Left ventricle myocardium superior (tissue), 1 donor: ENCODE data around the gene OSBPL1A. TPM values are rescaled to one million over a fixed set of nuclear protein-coding genes. Genes with fewer than 3 reads are reported as not detected.

ENCODE experiments used
- ATAC-seq: fragments of 200-7000 bp; cut with Tn5 transposase; one replicate; pipeline ENCODE4 v1.9.1; 2020; ENCODE audit warnings: mild to moderate bottlenecking, moderate library complexity
- DNase-seq: peaks from one replicate; pipeline ENCODE4 v3.0.0-alpha.2; 2020
- intact Hi-C: fragments of 100-400 bp; cut with micrococcal nuclease; formaldehyde crosslinking; loops from one replicate; pipeline ENCODE4 v1.11.0; 2022
- long read RNA-seq: library from polyadenylated mRNA; unstranded; transcript quantifications from one replicate; pipeline ENCODE4 v2.0.0, GENCODE V29; 2021
- total RNA-seq: library from RNA; stranded (reverse); fragmentation: NEBNext Ultra II Directional; extraction: Animal tissue kit (Norgen Biotek cat#: 25700); gene quantifications from one replicate; pipeline ENCODE4 v1.2.1, GENCODE V29; 2021
- donor health status: DM: no; HTN: yes; CAD: no; lungs with severe emphysema.

Gene OSBPL1A
- 95.2 TPM for total RNA-seq
- long read RNA-seq, transcript OSBPL1A-204 (14 exons, 3,317 nt) = major isoform, 76 of 214 reads
- long read RNA-seq, partial matches to known transcripts = 122 of 214 reads
- long read RNA-seq, other reads (novel, unspliced or antisense) = 16 of 214 reads

DNA sequence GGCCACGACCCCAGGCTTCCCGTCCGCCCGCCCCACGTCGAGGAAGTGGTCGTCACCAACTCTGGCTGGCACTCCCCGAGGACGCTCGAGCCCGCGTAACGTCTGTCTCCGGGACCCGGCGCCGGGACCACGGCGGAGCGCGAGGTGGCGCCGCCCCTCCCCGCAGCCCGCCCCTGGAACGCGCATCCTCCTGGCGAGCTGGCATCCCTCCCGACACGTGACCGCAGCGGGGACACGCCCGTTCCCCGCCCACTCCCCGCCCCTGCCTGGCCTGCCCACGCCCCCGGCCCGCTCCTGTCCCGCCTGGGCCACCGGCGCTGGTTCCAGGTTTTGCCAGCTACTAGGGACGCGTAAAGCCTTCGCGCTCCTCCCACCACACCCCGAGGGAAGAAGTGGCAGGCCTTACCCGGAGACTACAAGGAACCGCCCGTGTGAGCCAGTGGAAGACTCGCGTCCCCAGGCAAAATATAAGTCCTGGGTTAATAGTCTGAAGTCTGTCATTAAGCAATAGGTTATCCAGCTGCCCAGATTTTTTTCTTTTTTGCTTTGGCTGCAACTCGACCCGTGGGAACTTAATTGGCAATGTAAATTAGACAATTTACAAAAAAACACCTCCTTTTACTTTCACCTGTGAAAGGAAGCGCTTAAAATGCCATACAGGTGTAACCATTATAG, at the start of gene OSBPL1A:
Gene OSBPL1A, minus strand, starts transcription at position 131 of the 675 bp plus-strand sequence. CDS start 20,291 bp downstream, outside the sequence.
- DNase-seq = peak; percentile 97
- peak; percentile 99 for ATAC-seq
- intact Hi-C loops = no loop called here

DNA sequence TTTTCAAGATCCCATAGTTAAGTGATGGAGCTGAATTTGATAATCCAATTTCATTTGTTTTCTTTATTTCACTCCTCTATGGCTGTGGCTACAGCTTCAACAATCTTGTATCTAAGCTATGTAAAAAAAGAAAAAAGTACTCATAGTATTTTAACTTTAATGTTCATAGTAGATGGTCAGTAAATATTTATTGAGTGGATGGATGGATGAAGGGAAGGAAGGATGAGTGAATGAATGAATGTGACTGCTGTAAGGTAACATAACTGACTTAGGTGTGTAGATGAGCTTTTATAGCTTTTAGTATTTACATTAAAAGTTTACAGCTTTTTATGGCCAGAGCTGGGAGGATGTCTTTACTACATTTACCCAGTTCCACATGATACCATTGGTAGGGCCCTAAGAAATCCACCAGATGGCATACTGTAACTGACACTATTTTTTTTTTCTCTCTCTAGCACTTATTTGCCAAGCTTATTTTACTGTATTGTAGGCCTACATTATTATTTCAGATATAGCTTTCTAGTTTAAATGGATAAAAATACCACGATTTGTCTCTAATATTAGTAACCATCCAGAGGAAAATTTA, 49.4 kb upstream of the OSBPL1A start:
- intact Hi-C loops = no loop called here
- ATAC-seq (no peak), DNase-seq (no peak)

DNA sequence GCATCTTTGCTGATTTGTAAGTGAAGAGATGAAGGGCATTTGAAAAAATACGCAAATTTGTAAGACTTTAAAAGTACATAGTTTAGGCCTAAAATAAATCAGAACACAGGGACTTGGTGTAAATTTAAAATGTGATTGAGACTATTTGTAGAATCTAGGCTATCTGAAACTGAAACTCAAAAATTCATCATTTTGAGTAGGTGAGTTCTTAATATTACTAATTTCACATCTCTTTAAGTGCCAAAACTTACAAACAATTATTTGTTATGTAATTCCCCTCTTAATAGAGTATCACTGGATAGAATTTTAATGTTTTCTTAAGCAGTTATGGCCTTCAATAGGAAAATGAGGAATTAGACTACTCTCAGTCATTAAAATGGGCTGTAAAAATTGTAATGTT, 48.8 kb upstream of the OSBPL1A start:
- DNase-seq (no peak), ATAC-seq (no peak)
- intact Hi-C loops = no loop called here

DNA sequence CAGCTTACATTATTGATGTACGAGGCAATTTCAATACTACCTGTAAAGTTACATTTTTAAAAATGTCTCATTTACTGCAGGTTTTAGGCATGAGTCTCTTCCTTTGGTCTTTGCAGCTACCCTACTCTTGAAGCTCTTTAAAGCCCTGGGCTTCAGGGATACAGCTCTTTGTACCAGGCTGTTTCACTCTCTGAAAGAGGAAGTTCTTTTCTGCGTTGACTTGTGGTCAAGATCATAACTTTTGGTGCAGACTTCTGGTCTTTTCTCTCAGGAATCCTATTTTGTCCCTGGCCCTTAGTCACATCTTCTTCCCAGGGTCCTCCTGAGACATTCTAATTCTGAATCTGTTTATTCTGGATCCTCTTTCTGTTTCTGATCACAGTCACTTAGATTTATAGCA, 46.2 kb upstream of the OSBPL1A start:
- intact Hi-C loops = no loop called here
- ATAC-seq = no peak
- no peak for DNase-seq

DNA sequence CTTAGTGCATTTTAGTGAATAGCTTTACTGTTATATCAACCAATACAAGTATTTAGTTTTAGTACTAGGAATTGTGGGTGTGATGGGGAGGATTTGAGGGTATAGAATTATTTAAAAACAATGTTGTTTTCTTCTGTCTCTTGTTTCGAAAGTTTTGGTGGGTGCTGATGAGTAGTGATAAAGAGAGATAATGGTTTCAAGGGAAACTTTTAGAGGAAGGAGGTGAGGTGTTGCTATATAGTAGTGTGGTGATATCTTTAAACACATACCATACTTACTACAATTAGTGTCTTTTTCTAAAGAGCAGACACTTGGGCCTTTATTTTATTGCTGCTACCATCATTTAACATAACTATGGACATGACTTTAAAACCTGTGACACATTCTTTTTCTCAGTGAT, 39.3 kb upstream of the OSBPL1A start:
- ATAC-seq (no peak), DNase-seq (no peak)
- intact Hi-C loops = loop anchor here (10.0 kb wide), 1 partner anchor 48 kb away; no protein-coding TSS in a partner anchor

DNA sequence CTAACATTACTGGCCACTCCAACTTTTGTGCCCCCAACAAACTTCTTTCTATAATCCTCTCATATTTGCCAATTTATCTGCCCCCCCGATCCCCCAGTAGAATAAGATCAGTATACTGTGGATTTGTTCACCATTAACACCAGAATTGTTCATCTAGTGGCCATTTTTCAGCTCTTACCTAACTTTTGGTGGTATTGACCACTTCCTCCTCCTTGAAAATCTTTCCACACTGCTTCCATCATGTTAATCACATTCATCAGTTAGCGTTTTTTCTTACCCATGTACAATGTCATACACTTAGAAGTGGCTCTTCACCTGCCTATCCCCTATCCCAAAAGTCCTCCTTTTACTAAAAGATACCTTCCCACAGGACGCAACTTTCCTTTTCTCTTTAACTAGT, 35.0 kb upstream of the OSBPL1A start:
- ATAC-seq (no peak), DNase-seq (no peak)
- intact Hi-C loops = loop anchor here (10.0 kb wide), 1 partner anchor 52 kb away; no protein-coding TSS in a partner anchor

DNA sequence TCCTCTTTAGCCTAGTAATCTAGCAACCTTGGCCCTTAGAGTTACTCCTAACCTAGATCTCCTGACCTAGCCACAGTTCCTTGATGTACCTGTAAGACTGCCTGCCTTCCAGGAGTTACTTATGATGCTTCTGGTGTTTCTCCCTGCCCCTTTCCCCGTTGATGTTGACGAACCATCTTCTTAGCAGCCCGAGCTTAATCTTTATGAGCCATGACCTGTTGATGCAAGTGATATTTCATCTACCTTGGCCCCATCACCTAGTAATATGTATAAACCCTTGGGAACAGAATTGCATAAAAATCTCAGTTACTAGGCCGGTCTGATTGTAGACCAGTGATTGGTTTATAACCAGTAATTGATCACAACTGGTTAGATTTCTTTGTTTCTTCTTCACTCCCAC, 31.6 kb upstream of the OSBPL1A start:
- ATAC-seq = no peak
- intact Hi-C loops = no loop called here

DNA sequence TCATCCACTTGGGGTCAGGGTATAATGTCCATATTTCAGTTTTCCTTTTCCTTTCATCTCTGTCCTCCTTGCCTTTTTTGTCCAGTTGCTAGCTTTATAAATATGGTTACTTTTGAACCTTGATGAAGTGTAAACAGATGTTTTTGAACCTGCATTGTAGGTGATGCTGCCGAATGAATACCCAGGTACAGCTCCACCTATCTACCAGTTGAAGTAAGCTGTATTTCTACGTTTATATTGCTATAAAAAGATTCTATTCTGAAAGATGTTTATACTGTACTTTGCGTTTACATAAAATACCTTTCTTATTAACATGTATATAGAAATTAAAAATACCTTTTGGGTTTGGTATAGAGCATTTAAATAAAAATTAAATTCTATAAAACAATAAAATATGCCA, 31.1 kb upstream of the OSBPL1A start:
- intact Hi-C loops = no loop called here
- DNase-seq = no peak
- no peak for ATAC-seq

More for the DNA sequence above, 31.6 kb upstream of the OSBPL1A start:
- no peak for DNase-seq

DNA sequence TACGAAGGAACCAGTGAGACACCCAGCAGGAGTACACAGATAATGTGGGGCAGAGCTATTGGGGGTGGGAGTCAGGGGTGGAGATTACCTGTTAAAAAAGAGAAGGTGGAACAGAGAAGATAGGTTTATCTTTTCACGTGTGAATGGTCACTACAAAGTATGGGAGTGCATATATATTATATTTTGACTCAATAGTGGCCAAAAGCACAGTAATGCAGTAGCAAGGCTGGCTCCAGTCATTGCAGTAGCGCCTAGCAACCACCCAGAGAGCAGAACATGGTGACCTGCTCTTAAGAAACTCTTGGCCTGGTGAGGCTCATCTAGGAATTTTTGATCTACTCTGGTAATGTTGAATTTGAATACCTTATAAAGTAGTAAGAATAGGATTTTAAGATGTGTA, 29.9 kb upstream of the OSBPL1A start:
- intact Hi-C loops = no loop called here
- ATAC-seq = no peak
- DNase-seq = no peak

DNA sequence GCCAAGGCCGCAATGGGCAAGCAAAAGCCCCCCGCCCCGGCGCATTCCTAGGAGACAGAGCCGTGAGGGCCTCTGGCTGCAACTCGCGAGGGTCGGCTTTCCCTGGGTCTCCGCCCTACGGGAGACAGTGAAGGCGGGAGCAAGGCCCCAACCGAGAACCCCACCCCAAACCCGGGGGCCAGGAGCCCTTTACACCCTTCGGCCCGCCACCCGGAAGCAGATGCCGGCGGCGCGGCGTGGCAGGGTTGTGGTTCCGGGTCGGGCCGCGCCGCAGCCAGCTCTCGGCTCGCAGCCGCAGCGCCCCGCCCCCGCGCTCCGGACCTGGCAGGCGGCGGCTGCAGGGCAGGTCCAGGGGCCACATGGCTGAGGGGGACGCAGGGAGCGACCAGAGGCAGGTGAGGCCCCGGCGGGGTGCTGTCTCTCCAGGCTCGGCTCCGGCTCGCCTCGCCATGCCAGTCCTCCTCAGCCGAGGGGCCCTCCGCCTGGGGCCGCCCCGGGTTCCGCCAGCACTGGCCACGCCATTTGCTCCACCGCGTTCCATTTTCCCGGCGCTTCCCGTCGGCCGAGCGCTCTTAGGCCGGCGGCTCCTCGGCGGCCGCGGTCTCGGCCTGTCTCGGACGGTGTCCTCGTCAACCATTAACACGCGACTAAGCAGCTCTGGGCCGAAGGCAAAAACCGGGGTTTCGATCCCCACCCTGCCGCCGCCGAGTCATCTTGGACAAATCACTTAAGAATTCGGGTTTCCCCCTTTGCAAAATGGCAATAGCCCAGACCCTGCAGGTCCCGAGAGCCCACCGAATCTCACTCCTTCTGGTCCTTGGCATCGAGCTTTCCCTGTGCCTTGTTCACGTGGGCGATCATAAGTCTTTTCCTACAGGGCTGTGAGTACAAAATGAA, 29.0 kb upstream of the OSBPL1A start, which contains the start of gene IMPACT:
Gene IMPACT, plus strand, starts transcription at position 273 of the 897 bp plus-strand sequence. Its CDS starts 87 bp downstream, at position 360.
- ATAC-seq (peak; percentile 100), DNase-seq (peak; percentile 92)
- intact Hi-C loops = no loop called here

DNA sequence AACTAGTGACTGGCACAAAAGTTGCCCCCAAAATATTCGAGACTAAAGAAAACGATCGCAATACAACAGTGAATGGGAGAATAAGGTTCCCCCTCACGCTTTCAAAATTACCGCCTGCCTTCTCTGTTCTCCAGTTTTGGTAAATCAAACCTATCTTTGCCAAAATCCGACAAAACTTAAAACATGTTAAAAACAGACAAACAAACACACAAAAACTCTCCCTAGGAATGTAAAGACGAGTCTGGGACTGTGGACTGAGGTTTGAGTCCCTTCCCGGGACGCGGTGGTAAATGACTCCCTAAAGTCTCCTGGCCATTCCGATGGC, 28.4 kb upstream of the OSBPL1A start:
- ATAC-seq (no peak), DNase-seq (no peak)
- intact Hi-C loops = no loop called here

DNA sequence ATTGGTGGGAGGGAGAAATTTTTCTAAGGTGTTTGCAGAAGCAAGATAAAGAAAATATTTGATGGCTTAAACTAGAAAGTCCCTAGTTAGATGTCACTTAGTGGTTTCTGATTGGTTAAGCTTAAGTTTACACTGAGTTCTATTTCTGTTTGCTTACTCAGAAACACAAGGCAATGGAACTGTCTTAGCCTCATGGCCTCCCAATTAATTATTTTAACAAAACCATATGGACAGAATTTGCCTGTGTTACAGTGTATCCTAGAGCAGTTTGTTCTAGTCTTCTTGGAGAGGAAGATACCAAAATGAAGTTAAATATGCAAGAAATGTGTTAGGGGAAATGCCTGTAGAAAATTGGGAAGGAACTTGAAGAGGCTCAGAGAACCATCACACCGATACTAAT, 24.2 kb upstream of the OSBPL1A start:
- ATAC-seq (no peak), DNase-seq (no peak)
- intact Hi-C loops = no loop called here

DNA sequence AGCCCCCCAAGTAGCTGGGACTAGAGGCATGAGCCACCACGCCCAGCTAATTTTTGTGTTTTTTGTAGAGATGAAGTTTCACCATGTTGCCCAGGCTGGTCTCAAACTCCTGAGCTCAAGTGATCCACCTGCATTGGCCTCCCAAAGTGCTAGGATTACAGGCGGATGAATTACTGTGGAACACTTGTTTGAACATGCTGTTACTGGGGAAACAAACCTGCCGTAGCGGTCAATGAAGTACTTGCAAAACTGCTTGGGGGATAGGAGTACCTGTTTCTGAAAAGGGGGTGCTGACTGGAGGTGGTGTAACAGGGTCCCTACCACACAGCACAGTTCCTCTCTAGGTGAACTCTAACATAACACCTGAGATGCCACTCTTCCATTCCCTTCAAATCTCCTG, 22.9 kb upstream of the OSBPL1A start:
- intact Hi-C loops = no loop called here
- no peak for DNase-seq
- ATAC-seq = no peak

DNA sequence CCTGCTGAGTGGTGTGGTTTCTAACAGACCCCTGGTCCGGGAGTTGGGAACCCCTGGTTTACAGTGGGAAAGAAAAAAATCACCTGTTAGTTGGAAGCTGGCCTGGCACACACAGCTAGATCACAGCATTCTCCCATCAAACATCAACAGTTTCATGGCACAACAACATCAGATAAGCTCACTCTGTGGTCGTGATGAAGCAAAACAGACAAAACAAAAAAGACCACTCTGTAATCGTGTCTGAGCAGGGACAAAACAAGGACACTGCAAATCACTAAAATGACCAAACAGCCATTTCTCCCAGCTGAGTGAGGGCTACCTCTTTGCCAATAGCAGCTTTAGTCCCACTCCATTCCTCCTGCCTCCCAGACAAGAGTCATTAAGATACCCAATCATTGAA, 19.9 kb upstream of the OSBPL1A start:
- intact Hi-C loops = no loop called here
- ATAC-seq (no peak), DNase-seq (no peak)

DNA sequence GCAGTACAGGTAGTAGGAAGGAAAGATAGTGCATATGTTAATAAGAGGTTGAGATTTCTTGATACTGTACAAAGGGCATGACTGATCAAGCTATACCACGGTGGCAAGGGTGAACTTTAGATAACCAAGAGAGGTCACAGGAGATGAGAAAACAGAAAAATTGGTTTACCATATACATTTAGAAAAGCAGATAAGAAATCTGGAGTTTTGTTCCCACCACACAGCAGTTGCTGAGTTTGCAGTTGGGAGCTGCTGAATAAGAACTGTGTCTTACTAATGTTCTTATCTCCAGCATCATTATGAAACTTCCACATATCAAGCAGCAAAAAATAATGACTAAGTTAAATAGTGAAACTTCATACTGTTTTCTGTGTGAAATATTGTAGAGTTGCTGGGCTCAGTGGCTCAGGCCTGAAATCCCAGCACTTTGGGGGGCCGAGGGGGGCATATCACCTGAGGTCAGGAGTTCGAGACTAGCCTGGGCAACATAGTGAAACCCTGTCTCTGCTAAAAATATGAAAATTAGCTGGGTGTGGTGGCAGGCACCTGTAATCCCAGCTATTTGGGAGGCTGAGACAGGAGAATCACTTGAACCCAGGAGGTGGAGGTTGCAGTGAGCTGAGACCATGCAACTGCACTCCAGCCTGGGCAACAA, 16.9 kb upstream of the OSBPL1A start:
- intact Hi-C loops = no loop called here
- DNase-seq = no peak
- ATAC-seq = no peak

DNA sequence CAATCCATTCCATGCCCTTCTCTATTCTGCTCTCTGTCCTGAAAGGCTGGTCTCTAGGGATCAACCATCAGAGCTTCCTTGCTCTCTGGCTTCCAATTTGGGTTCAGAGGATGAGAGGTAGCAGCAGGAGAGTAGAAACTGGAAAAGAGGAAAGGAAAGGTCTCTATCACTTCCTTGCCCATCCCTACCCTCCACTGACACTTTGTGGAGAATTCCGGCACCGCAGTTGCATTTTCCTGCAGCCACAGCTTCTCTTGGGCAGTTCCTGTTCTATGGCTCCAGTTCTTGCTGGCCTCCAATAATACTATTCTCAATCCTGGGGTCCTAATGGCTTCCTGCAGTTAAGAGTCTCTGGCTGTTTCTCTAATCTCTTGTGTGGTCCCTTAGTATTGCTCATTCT, 15.5 kb upstream of the OSBPL1A start:
- intact Hi-C loops = no loop called here
- DNase-seq (no peak), ATAC-seq (no peak)

DNA sequence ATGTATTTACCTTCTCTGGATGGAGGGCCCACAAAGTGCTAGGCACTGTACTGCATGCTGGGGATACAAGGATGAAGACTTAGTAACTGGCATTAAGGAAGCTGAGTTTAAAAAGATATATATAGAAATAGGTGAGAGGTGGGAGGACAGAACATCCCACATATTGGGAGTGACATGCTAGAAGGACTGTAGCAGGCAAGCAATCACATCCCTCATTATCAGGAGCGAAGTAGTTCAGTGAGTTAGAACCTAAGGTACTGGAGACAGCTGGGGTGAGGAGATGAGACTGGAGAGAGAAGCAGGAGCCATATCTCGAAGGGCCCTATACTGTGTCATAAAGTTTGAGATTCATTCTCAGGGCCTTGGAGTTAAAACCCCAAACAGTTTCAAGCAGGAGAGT, 10.9 kb upstream of the OSBPL1A start:
- DNase-seq (no peak), ATAC-seq (no peak)
- intact Hi-C loops = no loop called here

DNA sequence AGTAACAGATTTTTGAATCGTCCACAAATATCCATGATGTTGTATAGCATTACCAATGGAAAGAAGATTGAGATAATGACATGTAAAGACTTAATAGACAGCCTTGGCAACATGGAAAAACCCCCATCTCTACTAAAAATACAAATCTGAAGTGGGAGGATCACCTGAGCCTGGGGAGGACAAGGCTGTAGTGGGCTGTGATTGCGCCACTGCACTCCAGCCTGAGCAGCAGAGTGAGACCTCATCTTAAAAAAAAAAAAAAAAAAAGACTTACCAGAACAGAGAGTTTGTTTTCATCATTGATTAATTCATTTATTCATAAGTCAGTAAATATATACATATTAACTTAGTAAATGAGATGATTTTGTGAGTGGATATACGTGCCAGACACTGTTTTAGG, 7.0 kb upstream of the OSBPL1A start:
- ATAC-seq (no peak), DNase-seq (no peak)
- intact Hi-C loops = no loop called here

DNA sequence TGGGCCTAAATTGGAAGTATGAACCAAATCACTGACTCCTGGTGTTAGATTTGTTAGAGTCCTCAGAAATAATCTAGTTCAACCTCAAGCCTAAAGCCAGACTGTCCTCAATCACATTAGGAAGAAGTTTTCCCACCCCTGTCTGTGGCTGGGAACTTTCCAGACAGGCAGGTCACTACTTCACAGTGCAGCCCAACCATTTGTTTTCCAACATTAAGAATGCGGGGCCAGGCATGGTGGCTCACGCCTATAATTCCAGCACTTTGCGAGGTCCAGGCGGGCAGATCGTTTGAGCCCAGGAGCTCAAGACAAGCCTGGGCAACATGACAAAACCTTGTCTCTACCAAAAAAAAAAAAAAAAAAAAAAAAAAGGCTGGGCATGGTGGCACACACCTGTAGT, 5.5 kb upstream of the OSBPL1A start:
- ATAC-seq = no peak
- no peak for DNase-seq
- intact Hi-C loops = no loop called here
